Measurements from ENCODE around the gene FOXK2. TPM values are rescaled to one million over a fixed set of nuclear protein-coding genes. Genes with fewer than 3 reads are reported as not detected.
A peak's percentile ranks its signal among the peaks of the same experiment; 100 is the strongest.
"Not testable (repeated sequence)": the region's sequence is repeated elsewhere in the genome, so short reads cannot be mapped to it uniquely, and the experiment has no call there.

FOXK2 gene
- total RNA-seq, 6 donors from 2014 or later, result 50.8 to 92.7 (median 58.9) TPM

- Histone ChIP-seq H3K36me3 (peaks cover 8 to 83% (median 53%) of the 10 kb centered on the region in 4 donors), H3K4me1 (peaks cover 2 to 7% (median 4%) of the 10 kb centered on the region in 4 donors), H3K27me3 (no peaks in the 10 kb centered on the region), H3K27ac (no peak overlapping the region), H3K9me3 (no peaks in the 10 kb centered on the region), H3K4me3 (no peak overlapping the region)
- TF ChIP-seq EP300 (IDR thresholded peaks at IDR 0.05) (no peak), POLR2AphosphoS5 (IDR thresholded peaks at IDR 0.05) (no peak), POLR2A (IDR thresholded peaks at IDR 0.05) (no peak), CTCF (IDR thresholded peaks at IDR 0.05) (no peak)
- DNase-seq (no peak), ATAC-seq (ENCODE audit: low FRiP score in 2 of 2) (no peak)
- 78 to 85% methylated on average over 9 to 11 of the region's 11 CpGs for WGBS, 2 donors
Observed at GRCh38 chr17:82574041-82574440, 54.5 kb downstream of the FOXK2 start.

GRCh38 chr17:82575581-82576221 is 56.2 kb downstream of the FOXK2 start:
- not testable (repeated sequence) for H3K4me3 ChIP-seq; H3K27ac ChIP-seq; ATAC-seq (ENCODE audit: low FRiP score in 2 of 2); H3K9me3 ChIP-seq; H3K4me1 ChIP-seq; DNase-seq; H3K27me3 ChIP-seq
- 91 to 92% methylated on average over 23 to 30 of the region's 52 CpGs for WGBS, 2 donors
- H3K36me3 ChIP-seq, result peaks cover 8 to 71% (median 48%) of the 10 kb centered on the region in 4 donors

- H3K36me3 ChIP-seq, result peaks cover 3 to 60% (median 41%) of the 10 kb centered on the region in 4 donors
- DNase-seq, result peak in 1 of 2 donors; percentile 77
- H3K27me3 ChIP-seq, result no peaks in the 10 kb centered on the region
- no peak overlapping the region for H3K4me3 ChIP-seq
- ATAC-seq (ENCODE audit: low FRiP score in 2 of 2), result no peak
- 91 to 95% methylated on average over 18 of the region's 18 CpGs for WGBS, 2 donors
- no peak overlapping the region for H3K27ac ChIP-seq
- H3K4me1 ChIP-seq, result peaks cover 0 to 7% (median 0%) of the 10 kb centered on the region in 4 donors
- H3K9me3 ChIP-seq, result no peaks in the 10 kb centered on the region
- no peak for TF ChIP-seq EP300 (IDR thresholded peaks at IDR 0.05)
- TF ChIP-seq CTCF (IDR thresholded peaks at IDR 0.05), result no peak
- TF ChIP-seq POLR2A (IDR thresholded peaks at IDR 0.05), result no peak
- no peak for TF ChIP-seq POLR2AphosphoS5 (IDR thresholded peaks at IDR 0.05)
Observed at GRCh38 chr17:82577300-82577699, 57.8 kb downstream of the FOXK2 start.

GRCh38 chr17:82579969-82580368 is 60.4 kb downstream of the FOXK2 start:
- 58 to 72% methylated on average over 2 to 4 of the region's 4 CpGs for WGBS, 2 donors
- not testable (repeated sequence) for H3K27ac ChIP-seq; DNase-seq; H3K4me3 ChIP-seq; H3K4me1 ChIP-seq; H3K9me3 ChIP-seq; H3K27me3 ChIP-seq; ATAC-seq (ENCODE audit: low FRiP score in 2 of 2)
- peaks cover 2 to 59% (median 33%) of the 10 kb centered on the region in 4 donors for H3K36me3 ChIP-seq

GRCh38 chr17:82582213-82582612 is 62.7 kb downstream of the FOXK2 start:
- H3K36me3 ChIP-seq, result peaks cover 0 to 59% (median 24%) of the 10 kb centered on the region in 4 donors
- DNase-seq (no peak), ATAC-seq (ENCODE audit: low FRiP score in 2 of 2) (peak in 1 of 2 donors; percentile 36)
- 82 to 87% methylated on average over 8 of the region's 8 CpGs for whole genome bisulfite sequencing, 2 donors
- no peak overlapping the region for H3K4me3 ChIP-seq
- no peak overlapping the region for H3K27ac ChIP-seq
- no peaks in the 10 kb centered on the region for H3K9me3 ChIP-seq
- H3K4me1 ChIP-seq, result peaks cover 0 to 12% (median 3%) of the 10 kb centered on the region in 4 donors
- no peaks in the 10 kb centered on the region for H3K27me3 ChIP-seq
- TF ChIP-seq POLR2AphosphoS5 (IDR thresholded peaks at IDR 0.05) (no peak), CTCF (IDR thresholded peaks at IDR 0.05) (no peak), POLR2A (IDR thresholded peaks at IDR 0.05) (no peak)

GRCh38 chr17:82582709-82583108 is 63.2 kb downstream of the FOXK2 start:
- no peak for ATAC-seq (ENCODE audit: low FRiP score in 2 of 2)
- peak overlapping the region in 1 of 4 donors; percentile 77 for H3K27ac ChIP-seq
- H3K4me3 ChIP-seq, result no peak overlapping the region
- TF ChIP-seq EP300 (IDR thresholded peaks at IDR 0.05) (no peak), POLR2AphosphoS5 (IDR thresholded peaks at IDR 0.05) (no peak), CTCF (IDR thresholded peaks at IDR 0.05) (no peak), POLR2A (IDR thresholded peaks at IDR 0.05) (no peak)
- H3K36me3 ChIP-seq, result peaks cover 0 to 59% (median 26%) of the 10 kb centered on the region in 4 donors
- H3K4me1 ChIP-seq, result peaks cover 0 to 12% (median 3%) of the 10 kb centered on the region in 4 donors
- H3K27me3 ChIP-seq, result no peaks in the 10 kb centered on the region
- no peaks in the 10 kb centered on the region for H3K9me3 ChIP-seq
- no peak for DNase-seq
- 94 to 98% methylated on average over 11 of the region's 11 CpGs for WGBS, 2 donors

Measured in upper lobe of left lung (tissue), 6 donors.